Uterus (tissue), 2 donors: Measurements from ENCODE around the gene BAHCC1.

Experiments used
- POLR2A ChIP-seq, 2 donors: fragments of 450-650 bp; IDR thresholded peaks; one replicate each; pipeline ENCODE4 v1.6.1; 2016; ENCODE audit warnings: antibody characterized with exemption in 2 of 2, mild to moderate bottlenecking in 1 of 2, moderate library complexity in 1 of 2
- TF ChIP-seq, protein P1 (sequence below), 4 experiments: fragments of 200-600 bp in 2 of 4; fragments of 450-650 bp in 2 of 4; sonication (generic) in 2 of 4; IDR thresholded peaks; one replicate each; pipeline ENCODE4 v1.5.1; 2016 to 2019; ENCODE audit warnings: antibody characterized with exemption in 4 of 4, mild to moderate bottlenecking in 2 of 4, moderate library complexity in 1 of 4

DNA sequence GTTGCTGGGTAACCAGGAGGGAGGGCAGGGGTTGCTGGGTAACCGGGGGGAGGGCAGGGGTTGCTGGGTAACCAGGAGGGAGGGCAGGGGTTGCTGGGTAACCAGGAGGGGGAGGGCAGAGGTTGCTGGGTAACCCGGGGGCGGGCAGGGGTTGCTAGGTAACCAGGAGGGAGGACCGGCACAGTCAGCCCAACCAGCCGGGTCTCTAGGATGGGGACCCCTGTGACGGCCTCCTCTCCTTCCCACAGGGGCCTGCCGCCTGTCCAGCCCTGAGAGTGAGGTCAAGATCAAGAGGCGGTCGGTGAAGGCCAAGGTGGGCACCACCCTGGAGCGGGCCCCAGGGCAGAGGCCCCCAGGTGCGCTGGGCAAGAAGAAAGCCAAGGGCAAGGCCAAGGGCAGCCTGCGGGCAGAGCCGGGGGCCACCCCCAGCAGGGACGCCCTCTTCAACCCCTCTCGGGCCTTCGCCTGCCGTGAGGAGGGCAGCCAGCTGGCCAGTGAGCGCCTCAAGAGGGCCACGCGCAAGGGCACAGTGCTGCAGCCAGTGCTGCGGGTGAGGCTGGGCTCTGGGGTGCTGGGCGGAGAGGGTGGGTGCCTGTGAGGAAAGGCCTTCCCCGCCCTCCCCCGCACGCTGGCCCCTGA lies 62.8 kb downstream of the BAHCC1 start:
- TF ChIP-seq, protein P1, sequence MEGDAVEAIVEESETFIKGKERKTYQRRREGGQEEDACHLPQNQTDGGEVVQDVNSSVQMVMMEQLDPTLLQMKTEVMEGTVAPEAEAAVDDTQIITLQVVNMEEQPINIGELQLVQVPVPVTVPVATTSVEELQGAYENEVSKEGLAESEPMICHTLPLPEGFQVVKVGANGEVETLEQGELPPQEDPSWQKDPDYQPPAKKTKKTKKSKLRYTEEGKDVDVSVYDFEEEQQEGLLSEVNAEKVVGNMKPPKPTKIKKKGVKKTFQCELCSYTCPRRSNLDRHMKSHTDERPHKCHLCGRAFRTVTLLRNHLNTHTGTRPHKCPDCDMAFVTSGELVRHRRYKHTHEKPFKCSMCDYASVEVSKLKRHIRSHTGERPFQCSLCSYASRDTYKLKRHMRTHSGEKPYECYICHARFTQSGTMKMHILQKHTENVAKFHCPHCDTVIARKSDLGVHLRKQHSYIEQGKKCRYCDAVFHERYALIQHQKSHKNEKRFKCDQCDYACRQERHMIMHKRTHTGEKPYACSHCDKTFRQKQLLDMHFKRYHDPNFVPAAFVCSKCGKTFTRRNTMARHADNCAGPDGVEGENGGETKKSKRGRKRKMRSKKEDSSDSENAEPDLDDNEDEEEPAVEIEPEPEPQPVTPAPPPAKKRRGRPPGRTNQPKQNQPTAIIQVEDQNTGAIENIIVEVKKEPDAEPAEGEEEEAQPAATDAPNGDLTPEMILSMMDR (IDR thresholded peaks at IDR 0.05): no peak
- no peak for TF ChIP-seq POLR2A (IDR thresholded peaks at IDR 0.05)
